ENCODE results near the gene REC8. TPM values are rescaled to one million over a fixed set of nuclear protein-coding genes. Genes with fewer than 3 reads are reported as not detected.

The REC8 gene
- total and polyA plus RNA-seq, 2 of the 13 experiments (the other 11 are each of a cell fraction or from before 2014, with no cell fraction given) = 3.4 to 14.7 TPM

DNA sequence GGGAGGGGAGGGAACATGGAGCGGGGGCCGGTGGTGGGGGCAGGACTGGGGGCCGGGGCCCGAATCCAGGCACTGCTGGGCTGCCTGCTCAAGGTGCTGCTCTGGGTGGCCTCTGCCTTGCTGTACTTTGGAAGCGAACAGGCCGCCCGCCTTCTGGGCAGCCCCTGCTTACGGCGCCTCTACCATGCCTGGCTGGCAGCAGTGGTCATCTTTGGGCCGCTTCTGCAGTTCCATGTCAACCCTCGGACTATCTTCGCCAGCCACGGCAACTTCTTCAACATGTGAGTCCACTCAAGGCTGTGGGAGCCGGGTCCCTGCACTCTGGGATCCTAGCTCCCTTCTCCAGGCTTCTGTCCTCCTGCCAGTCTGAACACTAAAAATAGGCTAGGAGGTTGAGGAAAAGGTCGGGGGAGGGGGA lies 40.3 kb upstream of the REC8 start (continued):
- no peak for TF ChIP-seq ZBTB43 (CRISPR knock-in tag; conservative IDR thresholded peaks at IDR 0.05)
- TF ChIP-seq ZBTB1 (CRISPR knock-in tag; IDR thresholded peaks at IDR 0.05; ENCODE audit: borderline replicate concordance) = no peak
- no peak for TF ChIP-seq ZNF430 (CRISPR knock-in tag; IDR thresholded peaks at IDR 0.05)
- peak; percentile 38 for TF ChIP-seq PCBP2 (optimal IDR thresholded peaks at IDR 0.05; ENCODE audit: low read depth, low read length, poor library complexity, severe bottlenecking)
- TF ChIP-seq ZNF44 (CRISPR knock-in tag; IDR thresholded peaks at IDR 0.05) = 0 out of 2 replicates have a peak, but pooled peaks have one; percentile 46
- TF ChIP-seq EHMT2 (IDR thresholded peaks at IDR 0.05; ENCODE audit: borderline replicate concordance, low read depth, low read length) = 0 out of 2 replicates have a peak, but pooled peaks have one; percentile 11
- 0 out of 2 replicates have a peak, but pooled peaks have one; percentile 36 for TF ChIP-seq ZNF33B (CRISPR knock-in tag; IDR thresholded peaks at IDR 0.05)
- no peak for TF ChIP-seq ZNF678 (CRISPR knock-in tag; IDR thresholded peaks at IDR 0.05)
- no peak for TF ChIP-seq ZNF451 (CRISPR knock-in tag; IDR thresholded peaks at IDR 0.05)
- TF ChIP-seq MLLT10 (CRISPR knock-in tag; IDR thresholded peaks at IDR 0.05) = no peak
- TF ChIP-seq MEIS2 (CRISPR knock-in tag; IDR thresholded peaks at IDR 0.05) = no peak
- no peak for TF ChIP-seq ZNF557 (CRISPR knock-in tag; IDR thresholded peaks at IDR 0.05)
- no peak for TF ChIP-seq ZNF264 (CRISPR knock-in tag; IDR thresholded peaks at IDR 0.05)

Data from HepG2 (cell line).